Left forelimb (tissue), 1 donor: ENCODE results near the gene APCS.

Source experiments
- DNase-seq: peaks from one replicate; pipeline ENCODE4 v3.0.0-alpha.2; 2018; ENCODE audit warnings: low spot score

APCS gene, protein sequence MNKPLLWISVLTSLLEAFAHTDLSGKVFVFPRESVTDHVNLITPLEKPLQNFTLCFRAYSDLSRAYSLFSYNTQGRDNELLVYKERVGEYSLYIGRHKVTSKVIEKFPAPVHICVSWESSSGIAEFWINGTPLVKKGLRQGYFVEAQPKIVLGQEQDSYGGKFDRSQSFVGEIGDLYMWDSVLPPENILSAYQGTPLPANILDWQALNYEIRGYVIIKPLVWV

DNA sequence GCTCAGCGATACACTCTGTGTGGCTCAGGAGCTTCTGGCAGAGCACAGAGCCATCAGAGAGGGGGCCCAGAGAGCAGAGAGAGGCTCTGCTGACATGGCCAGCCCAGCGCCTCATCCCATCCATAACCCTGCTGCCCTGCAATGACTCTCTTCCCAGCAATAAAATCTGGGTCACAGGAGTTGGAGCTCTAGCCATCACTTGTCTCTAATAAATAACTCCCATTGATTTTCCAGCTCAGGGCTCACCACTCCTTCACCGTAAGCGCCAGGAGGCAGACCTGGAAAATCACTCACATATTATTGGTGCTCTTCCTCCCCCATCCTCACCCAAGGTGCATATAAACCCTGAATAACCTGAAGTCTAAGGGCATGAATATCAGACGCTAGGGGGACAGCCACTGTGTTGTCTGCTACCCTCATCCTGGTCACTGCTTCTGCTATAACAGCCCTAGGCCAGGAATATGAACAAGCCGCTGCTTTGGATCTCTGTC lies at the start of gene APCS:
TSS of gene APCS (plus strand) at position 366 of the 491 bp plus-strand sequence. CDS start at position 462, 96 bp downstream.
- no peak for DNase-seq

DNA sequence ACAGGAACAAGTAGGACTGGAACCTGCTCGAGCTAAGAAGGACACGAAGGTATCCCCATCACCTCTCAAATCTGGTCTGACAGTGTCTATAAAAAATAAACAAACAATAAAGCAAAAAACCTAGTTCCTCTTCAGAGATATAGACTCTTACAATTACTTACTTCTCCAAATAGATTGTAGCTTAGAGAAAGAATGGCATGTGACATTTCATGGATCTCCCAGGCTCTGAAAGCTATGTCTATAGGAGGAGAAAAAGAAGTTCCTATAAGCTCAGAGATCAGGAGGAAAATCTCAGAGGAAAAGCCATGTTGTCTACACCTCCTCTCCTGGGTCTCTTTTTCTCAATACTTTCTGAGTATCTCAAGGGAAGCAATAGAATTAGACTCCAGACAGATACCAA lies 39.5 kb upstream of the APCS start:
- no peak for DNase-seq

DNA sequence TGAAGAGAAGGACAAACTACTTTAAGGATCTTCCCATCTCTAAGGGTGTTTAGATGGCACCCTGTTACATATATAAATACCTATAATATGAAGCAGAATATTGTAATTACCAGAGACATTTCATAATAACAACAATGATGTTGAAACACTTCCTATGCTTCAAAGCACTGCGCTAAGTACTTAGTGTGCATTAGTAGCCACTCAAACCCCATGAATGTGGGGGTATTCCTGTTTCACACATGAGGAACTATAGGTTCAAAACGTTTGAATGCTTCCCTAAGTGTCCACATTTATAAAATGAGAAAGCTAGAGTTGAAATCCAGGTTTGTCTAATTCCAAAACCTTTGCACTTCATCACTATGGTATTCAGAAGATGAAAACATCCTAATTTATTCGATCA lies 33.4 kb upstream of the APCS start:
- no peak for DNase-seq

DNA sequence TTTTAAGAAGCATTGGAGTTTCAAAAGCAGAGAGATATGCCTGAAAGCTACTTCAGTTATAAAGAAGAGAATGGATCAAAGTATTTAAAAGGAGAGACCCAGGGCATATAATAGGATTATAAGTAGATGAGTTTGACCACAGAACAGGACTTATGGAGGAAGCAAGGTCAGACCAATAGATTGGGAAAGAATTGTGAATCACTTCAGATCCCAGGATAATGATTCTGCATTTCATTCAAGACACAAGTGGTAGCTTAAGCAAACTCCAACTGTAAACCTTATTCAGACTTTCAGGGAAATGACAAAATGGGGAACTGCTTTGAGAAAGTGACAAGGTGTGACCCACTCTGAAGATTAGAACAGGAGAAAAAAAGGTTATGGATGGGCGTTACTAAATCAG lies 32.9 kb upstream of the APCS start:
- DNase-seq, result no peak

DNA sequence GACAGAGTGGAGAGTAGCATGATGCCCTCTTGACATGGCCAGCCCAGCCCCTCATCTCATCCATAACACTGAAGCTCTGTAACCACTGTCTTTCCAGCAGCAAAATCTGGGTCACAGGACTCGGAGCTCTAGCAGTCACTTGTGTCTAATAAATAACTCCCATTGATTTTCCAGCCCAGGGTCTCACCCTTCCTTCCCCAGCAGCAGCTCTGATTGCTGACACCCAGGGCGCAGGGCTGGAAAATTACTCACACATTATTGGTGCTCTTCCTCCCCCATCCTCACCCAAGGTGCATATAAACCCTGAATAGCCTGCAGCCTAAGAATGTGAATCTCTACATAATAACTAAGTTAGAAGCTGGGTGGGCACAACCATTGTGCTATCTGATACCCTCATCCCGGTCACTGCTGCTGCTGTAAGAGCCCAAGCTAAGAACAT lies 30.7 kb upstream of the APCS start:
- DNase-seq, result no peak

DNA sequence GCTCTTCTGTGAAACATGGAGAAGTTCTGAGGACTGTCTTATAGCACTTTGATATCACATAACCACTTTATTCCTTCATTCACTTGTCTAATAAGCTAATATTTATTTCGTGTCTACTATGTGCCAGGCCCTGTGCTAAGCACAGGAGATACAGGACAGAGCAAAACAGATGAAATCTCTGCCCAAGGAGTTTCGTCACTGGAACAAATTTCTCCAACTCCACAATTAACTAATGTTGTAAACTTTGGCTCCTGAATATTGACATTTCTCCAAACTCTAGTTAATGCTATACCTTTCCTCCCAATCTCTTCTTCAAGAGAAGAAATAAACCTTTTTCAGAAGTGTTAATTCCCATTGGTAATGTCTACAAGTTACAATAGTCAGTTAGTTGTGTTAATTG lies 27.0 kb upstream of the APCS start:
- DNase-seq, result no peak

DNA sequence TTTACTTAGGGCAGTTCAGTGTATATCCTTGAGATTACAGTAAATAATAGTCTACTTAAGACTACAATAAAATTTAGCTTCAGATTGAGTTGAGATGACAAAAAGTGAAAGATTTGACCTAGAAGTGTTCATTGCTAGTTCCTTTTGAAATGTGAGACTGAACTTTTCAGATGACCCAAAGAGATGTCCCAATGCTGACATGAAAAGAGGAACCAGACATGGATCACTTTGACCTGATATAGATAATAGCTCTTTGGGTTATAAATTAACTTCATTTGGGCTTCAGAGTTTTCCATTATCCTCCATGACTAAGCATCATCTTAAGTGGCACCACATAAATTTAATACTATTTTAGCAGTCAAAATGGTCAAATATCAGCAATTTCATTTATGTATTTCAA lies 26.1 kb upstream of the APCS start:
- no peak for DNase-seq

DNA sequence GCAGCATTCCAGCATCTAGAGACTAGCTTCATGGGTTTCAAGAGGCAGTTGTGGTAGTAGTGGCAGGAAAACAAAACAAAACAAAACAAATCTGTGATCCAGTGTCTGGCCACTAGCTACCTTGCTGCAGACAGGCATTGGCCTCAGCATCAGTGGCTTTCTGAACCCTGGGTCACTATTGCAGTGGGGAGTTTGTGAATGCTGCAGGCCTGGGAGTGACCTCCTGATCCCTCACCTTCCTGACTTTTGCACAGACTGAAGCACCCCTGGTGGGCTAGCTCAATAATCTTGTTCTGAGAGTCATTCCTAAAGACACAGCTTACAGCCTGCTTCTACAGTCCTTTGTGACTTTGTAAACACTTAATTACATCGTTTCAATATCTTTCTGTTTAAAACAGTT lies 24.9 kb upstream of the APCS start:
- no peak for DNase-seq

DNA sequence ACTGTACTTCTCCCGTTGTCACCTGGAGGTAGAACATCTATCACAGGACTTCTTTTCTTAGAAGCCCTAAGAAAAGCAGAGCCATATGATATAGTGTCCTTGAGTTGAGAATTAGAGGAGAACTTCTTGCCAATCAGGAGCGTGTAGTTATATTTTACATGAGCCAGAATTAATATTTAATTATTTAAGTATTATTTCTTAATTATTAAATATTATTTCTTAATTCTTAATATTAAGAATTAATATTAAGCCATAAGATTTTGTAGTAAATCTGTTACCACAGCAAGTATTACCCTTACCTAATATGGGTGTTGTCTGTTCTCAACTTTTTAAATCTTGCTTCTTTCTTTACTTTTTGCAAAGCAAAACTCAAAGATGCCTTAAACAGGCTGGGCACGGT lies 10.2 kb upstream of the APCS start:
- DNase-seq, result no peak

DNA sequence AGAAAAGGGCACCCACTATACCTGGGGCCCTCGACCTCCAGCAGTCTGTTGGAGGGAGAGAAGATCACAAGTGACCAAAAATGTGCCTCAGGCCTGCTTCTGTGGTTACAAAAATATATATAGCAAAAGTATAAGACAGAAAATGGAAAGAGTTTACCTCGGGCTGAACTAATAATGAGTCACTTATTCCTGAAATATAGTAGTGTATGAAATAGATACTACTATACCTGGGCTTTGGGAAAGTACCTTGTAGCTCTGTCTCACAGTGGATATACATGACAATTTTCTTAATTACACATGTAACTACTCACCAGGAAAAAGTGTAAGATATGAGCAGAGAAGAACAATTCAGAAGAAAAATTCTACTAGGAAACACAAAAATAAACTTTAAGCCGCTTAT lies 7.3 kb upstream of the APCS start:
- DNase-seq, result no peak

DNA sequence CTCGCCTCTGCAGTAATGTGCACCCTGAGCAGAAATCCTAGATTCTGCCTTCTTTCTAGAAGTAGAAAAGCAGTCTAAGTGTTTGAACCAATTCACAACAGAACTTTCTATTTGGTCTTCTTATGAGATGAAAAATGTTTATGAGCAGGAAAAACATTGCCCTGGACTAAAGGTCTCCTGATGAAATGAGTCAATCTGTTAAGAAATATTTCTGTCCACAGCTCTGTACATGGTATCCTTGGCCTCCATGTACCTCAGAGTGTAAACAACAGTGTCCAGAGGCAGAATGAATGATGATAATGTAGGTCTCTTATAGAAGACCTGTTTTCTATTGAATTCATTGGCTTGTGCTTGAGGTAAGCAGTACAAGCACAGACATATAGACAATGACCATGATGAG lies 6.2 kb upstream of the APCS start:
- DNase-seq, result no peak

DNA sequence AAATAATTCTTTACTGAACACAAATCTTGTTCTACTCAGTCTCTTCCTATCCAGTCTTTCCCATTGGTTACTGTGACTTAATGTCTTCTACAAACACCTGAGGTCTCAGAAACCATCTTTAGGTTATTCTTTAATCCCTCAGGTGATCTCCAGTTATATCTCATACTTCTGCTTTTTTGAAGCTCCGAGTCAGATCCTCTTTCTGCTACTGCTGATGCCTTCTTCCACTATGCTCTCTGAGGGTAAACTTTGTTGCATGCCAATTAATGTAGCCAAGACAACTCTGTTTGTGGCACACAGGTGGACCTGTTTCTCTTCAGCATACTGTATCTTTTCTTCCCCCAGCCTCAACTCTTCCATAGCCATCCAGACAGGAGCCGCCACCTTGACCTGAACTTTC lies 3.1 kb upstream of the APCS start:
- DNase-seq, result no peak

DNA sequence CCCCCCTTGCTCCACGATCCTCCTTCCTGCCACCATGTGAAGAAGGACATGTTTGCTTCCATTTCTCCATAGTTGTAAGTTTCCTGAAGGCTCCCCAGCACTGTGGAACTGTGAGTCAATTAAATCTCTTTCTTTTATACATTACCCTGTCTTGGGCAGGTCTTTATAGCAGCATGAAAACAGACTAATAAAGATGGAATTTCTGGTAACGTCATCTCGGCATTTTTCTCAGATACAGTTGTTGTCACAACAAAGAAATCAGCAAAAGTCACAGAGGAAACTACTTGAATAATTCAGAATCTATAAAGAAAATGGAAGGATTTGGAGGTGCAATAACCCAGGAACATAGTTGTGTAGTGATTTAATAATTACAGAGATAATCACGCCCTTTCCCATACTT lies 4.4 kb downstream of the APCS start:
- no peak for DNase-seq

DNA sequence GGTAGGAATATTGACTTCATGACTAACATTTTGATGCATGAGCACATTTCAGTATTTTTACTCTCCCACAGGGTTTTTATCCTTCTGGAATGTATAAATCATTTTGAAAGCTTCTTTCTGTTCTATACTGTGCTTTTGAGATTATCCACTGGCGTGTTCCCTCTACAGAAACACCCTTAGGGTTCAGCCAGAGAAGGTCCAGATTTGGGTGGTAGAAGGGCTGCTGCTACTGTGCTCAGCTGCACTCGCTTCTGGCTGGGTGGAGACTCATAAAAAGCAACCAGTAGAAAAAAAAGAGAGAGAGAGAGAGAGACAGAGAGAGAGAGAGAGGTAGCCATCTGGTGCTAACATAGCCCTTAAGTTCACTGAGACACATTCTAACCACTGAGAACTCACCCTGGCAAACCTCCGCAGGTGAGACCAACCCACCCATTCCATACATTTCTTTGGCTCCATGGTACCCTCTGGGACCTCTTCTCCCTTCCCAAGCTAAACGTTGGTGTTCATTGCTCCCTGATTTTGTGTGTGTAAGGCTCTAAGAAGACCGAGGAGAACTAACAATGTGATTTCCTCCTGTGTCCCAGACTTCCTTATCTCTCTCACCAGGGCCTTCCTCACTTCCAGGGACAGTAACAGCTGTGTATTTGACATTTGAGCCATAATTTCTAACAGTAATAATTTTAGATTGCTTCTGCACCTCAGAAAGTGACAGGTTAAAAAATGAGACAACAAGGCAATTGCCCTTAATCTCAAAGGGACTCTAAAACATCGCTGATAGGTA lies 7.2 kb downstream of the APCS start:
- DNase-seq, result no peak

DNA sequence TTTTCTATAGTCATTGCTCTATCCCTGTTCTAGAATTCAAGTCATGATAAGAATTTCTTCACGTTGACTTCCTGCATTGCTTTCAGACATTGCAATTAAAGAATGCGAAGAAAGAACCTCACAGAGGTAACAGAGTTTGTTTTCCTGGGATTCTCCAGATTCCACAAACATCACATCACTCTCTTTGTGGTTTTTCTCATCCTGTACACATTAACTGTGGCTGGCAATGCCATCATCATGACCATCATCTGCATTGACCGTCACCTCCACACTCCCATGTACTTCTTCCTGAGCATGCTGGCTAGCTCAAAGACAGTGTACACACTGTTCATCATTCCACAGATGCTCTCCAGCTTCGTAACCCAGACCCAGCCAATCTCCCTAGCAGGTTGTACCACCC lies 10.6 kb downstream of the APCS start:
- DNase-seq, result no peak

DNA sequence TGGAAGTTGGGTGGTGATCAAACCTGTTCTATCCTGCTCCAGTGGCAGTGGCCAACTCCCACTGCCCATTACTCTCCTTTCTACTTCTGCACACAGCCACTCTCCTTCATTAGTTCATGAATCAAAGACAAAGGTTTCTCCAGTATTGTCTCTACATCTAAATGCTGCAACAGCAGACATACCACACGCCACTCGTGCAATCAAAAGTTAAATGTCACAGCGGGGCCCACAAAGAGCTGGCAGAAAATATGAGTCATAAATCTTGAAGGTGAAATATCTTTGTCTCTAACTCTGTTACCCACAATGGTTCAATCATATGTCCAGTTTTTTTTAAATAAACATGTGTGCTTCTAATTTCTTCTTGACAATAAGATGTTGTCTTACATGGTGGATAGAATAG lies 13.3 kb downstream of the APCS start:
- no peak for DNase-seq

DNA sequence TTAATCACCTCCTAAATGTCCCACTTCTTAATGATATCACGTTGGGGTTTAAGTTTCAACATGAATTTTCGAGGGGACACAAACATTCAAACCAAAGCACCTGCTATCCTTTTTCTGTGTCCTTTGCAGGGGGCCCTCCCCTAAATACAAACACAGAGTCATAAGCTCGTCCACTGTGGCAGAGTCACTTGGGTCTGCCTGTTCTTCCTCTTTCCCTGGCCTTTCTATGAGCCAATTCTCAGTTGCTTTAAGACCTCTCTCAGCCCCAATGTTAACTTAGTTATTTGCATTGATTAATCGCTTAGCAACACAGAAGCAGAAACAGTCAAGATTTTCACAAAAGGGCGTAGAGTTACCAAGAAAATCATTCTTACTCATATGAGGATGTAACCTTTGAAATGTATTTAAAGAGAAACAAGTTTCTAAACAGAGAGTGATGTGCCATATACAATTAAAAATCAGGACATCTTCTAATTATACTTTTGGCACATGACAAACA lies 14.9 kb downstream of the APCS start:
- DNase-seq, result no peak

DNA sequence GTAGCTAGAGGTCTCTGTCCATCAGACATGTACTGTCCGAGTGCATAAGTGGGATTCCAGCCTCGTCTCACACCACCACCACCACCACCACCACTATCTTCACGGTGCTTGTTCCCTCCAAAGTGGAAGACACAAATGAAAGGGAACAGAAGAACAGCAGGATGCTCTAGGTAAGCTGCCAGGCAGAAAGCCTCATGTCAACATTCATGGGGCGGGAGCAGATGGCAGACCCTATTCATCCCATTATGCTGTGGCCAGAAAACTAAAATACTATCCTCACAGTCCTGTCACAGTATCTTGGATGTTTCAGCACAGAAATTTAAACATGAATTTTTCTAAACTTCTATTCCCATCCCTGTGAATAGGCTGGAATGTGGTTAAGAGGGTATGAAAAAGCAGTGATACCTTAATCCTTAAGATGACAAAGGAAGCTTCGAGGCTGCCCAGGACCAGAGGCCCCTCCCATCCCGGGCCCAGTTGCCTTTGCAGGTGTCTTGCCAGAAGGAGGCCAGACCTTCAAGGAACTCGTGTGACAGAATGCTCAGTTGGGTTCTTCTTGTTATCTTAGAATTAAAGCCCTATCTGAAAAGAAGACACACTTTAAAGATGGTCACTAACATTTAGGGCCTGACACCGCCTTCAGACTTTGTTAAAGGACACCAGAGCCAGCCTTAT lies 24.7 kb downstream of the APCS start:
- no peak for DNase-seq

DNA sequence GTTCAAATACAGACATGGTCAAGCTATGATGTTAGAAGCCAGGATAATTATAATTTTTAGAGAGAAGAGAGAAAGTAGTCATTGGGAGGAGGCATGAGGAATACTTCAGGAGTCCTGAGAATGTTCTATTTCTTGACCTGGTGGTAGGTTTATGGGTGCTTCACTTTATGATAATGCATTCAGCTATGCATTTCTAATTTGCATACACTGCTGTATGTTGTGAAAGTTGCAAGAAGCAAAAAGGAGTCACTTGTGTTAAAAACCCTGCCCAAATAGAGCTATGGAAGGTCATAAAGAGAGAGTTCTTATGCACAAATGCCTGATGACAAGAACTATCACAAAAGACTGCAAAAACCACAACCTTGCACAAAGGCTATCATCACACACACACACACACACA lies 45.3 kb downstream of the APCS start:
- DNase-seq, result no peak
